PC-3 (cell line): ENCODE measurements around the gene EIF5. TPM values are rescaled to one million over a fixed set of nuclear protein-coding genes. Genes with fewer than 3 reads are reported as not detected.

Experiments used
- ATAC-seq: fragments of 200-7000 bp; cut with Tn5 transposase; 2 replicates; pipeline ENCODE4 v1.9.1; 2020; ENCODE audit warnings: mild to moderate bottlenecking, moderate library complexity
- BruUV-seq: library from RNA; stranded (reverse); fragments of 400-500 nt; replicated peaks from 2 replicates; lab custom pipeline; 2021; lab: Mats Ljungman, UMichigan
- CTCF ChIA-PET: fragments of 300-600 bp; sonication (Branson Sonifier 250); formaldehyde crosslinking; loops from one replicate; lab custom pipeline; 2022; ENCODE audit warnings: antibody characterized with exemption; lab: Charles Lee
- POLR2A ChIA-PET: fragments of 300-600 bp; sonication (Branson Sonifier 250); formaldehyde crosslinking; loops from one replicate; lab custom pipeline; 2022; ENCODE audit warnings: antibody characterized with exemption; ENCODE audit not compliant: unreplicated experiment; lab: Charles Lee
- DNase-seq: peaks from one replicate; pipeline ENCODE4 v3.0.0-alpha.2; 2015
- H2AFZ ChIP-seq: fragments of 300-600 bp; sonication (generic); 2 replicates; pipeline ENCODE4 v1.6.0; 2016; ENCODE audit warnings: antibody characterized with exemption, low read length
- H3F3A ChIP-seq: fragments of 300-600 bp; sonication (generic); one replicate; pipeline ENCODE4 v1.6.0; 2017; ENCODE audit warnings: antibody characterized with exemption, low read length, control low read depth, mild to moderate bottlenecking; ENCODE audit not compliant: unreplicated experiment
- H3K27ac ChIP-seq: fragments of 300-600 bp; sonication (generic); 2 replicates; pipeline ENCODE4 v1.5.1; 2016; ENCODE audit warnings: mild to moderate bottlenecking, low read length
- H3K27me3 ChIP-seq: fragments of 300-600 bp; sonication (generic); 2 replicates; pipeline ENCODE4 v1.6.1; 2016; ENCODE audit warnings: low read length, mixed read lengths
- H3K36me3 ChIP-seq: fragments of 300-600 bp; sonication (generic); 2 replicates; pipeline ENCODE4 v1.6.1; 2016; ENCODE audit warnings: low read depth, mixed run types, low read length, mixed read lengths
- H3K4me1 ChIP-seq: fragments of 300-600 bp; sonication (generic); 2 replicates; pipeline ENCODE4 v1.5.1; 2016; ENCODE audit warnings: low read length; ENCODE audit not compliant: insufficient read depth
- H3K4me2 ChIP-seq: fragments of 300-600 bp; sonication (generic); 2 replicates; pipeline ENCODE4 v1.6.0; 2016; ENCODE audit warnings: low read length
- H3K4me3 ChIP-seq: fragments of 300-600 bp; sonication (generic); 2 replicates; pipeline ENCODE4 v1.5.1; 2016; ENCODE audit warnings: mild to moderate bottlenecking, low read length, mixed read lengths
- H3K79me2 ChIP-seq: fragments of 300-600 bp; sonication (generic); 2 replicates; pipeline ENCODE4 v1.6.1; 2017; ENCODE audit warnings: low read length, mixed read lengths
- H3K9ac ChIP-seq: fragments of 300-600 bp; sonication (generic); 2 replicates; pipeline ENCODE4 v1.6.0; 2016; ENCODE audit warnings: mild to moderate bottlenecking, low read length
- H3K9me2 ChIP-seq: fragments of 300-600 bp; sonication (generic); replicated peaks from 2 replicates; pipeline ENCODE4 v1.6.1; 2016; ENCODE audit warnings: mixed run types, low read length, mixed read lengths
- H3K9me3 ChIP-seq: fragments of 300-600 bp; sonication (generic); 2 replicates; pipeline ENCODE4 v1.6.1; 2016; ENCODE audit warnings: low read length, mixed read lengths
- H4K20me1 ChIP-seq: fragments of 300-600 bp; sonication (generic); 2 replicates; pipeline ENCODE4 v1.6.1; 2016; ENCODE audit warnings: low read length, mixed read lengths
- CTCF ChIP-seq: fragments of 300-600 bp; sonication (generic); conservative IDR thresholded peaks from 2 replicates; pipeline ENCODE4 v1.5.1; 2017; ENCODE audit warnings: antibody characterized with exemption, low read depth, mild to moderate bottlenecking, low read length
- EZH2 ChIP-seq: fragments of 300-600 bp; sonication (generic); IDR thresholded peaks from one replicate; pipeline ENCODE4 v1.6.1; 2017; ENCODE audit warnings: antibody characterized with exemption, mild to moderate bottlenecking, low read length; ENCODE audit not compliant: unreplicated experiment
- EZH2phosphoT487 ChIP-seq: fragments of 300-600 bp; sonication (generic); IDR thresholded peaks from 2 replicates; pipeline ENCODE4 v1.6.1; 2018; ENCODE audit warnings: mild to moderate bottlenecking, antibody characterized with exemption, low read length, borderline replicate concordance
- intact Hi-C: fragments of 100-400 bp; cut with micrococcal nuclease; formaldehyde crosslinking; loops from 2 replicates; pipeline ENCODE4 v1.9.0; 2023
- total RNA-seq: library from RNA; depleted of rRNA; stranded (reverse); fragments of >200 nt; gene quantifications from 2 replicates; pipeline ENCODE4 v1.2.3, GENCODE V29; 2014

EIF5 gene
- total RNA-seq, 1 experiment from 2014 or later = 216 TPM

DNA sequence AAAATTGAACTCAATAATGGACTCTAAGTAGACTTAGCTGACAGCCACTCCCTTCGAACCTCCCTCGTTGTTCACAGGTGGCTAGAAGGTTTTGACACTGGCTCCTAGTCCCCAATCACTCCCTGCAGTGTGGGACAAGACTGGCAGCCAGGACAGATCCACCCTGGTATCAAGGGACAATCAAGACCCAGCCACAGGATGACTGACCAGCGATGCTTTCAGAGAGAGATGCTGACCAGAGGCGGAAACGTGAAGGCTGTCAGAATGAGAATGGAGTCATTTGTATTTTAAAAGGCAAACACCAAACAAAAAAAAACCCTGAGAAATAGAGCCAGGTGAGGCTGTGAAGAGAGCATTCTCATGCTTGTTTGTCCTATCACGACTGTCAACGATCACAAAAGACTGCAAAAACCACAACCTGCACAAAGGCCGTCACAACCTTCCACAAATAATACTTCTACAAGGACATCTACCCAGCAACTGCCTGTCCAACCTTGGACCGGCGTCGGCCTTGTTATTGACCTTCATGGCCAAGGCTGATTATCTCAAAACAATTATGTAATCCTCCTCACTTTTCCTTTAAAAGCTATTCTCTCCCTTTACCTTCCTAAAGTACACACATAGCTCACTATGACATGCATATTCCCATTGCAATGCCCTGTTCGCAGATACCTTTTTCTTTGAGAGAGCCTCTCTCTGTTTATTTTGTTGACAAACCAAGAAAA is 13.2 kb downstream of the EIF5 start:
- H3K27me3 ChIP-seq = no peaks in the 10 kb centered on the region
- no peak for TF ChIP-seq CTCF
- TF ChIP-seq EZH2 = no peak
- no peak for TF ChIP-seq EZH2phosphoT487
- ATAC-seq = no peak
- H3K9ac ChIP-seq = no peak overlapping the region
- H3K79me2 ChIP-seq = no peaks in the 10 kb centered on the region
- peaks cover 23% of the 10 kb centered on the region for H3K36me3 ChIP-seq
- ChIA-PET CTCF (no interaction called here), POLR2A (no interaction called here)
- intact Hi-C loops = loop anchor here (2.0 kb wide), 1 partner anchor 44 kb away; no protein-coding TSS in a partner anchor
- H4K20me1 ChIP-seq = peaks cover 17% of the 10 kb centered on the region
- H3K9me3 ChIP-seq = no peaks in the 10 kb centered on the region
- no TSS peak for BruUV-seq
- no peak overlapping the region for H3K4me2 ChIP-seq
- H3K4me3 ChIP-seq = no peak overlapping the region
- H3K9me2 ChIP-seq = no peaks in the 10 kb centered on the region
- no peak for DNase-seq
- H3F3A ChIP-seq = peaks cover 16% of the 10 kb centered on the region
- no peak overlapping the region for H3K27ac ChIP-seq
- no peak overlapping the region for H2AFZ ChIP-seq
- H3K4me1 ChIP-seq = no peaks in the 10 kb centered on the region

DNA sequence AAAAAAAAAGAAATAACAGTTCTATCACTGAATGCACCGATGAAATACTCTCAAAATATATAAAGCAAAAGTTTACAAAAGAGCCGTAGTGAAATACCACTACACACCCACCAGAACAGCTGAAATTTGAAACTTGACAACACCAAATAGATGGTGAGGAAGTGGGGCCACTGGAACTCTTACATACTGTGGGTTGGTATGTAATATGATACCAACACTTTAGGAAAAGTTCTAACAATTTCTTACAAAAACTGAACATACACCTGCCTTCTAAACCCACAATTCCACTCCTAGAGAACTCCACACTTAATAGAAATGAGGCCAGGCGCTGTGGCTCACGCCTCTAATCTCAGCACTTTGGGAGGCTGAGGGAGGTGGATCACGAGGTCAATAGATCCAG is 14.1 kb downstream of the EIF5 start:
- H4K20me1 ChIP-seq = peaks cover 10% of the 10 kb centered on the region
- H3K27ac ChIP-seq = no peak overlapping the region
- TF ChIP-seq EZH2phosphoT487 (no peak), CTCF (no peak), EZH2 (no peak)
- H3K4me3 ChIP-seq = no peak overlapping the region
- ChIA-PET POLR2A (interaction anchor here (0.6 kb wide), 1 partner anchor 281 kb away, joined by 4 read pairs; no protein-coding TSS in a partner anchor), CTCF (no interaction called here)
- H3K27me3 ChIP-seq = no peaks in the 10 kb centered on the region
- intact Hi-C loops = no loop called here
- H3K4me2 ChIP-seq = no peak overlapping the region
- no peak overlapping the region for H2AFZ ChIP-seq
- no peaks in the 10 kb centered on the region for H3K9me3 ChIP-seq
- H3K4me1 ChIP-seq = no peaks in the 10 kb centered on the region
- no TSS peak for BruUV-seq
- DNase-seq = no peak
- no peaks in the 10 kb centered on the region for H3K79me2 ChIP-seq
- no peaks in the 10 kb centered on the region for H3K9me2 ChIP-seq
- ATAC-seq = peak; percentile 21; the same call in 1 of the 2 replicates
- peaks cover 14% of the 10 kb centered on the region for H3K36me3 ChIP-seq
- H3F3A ChIP-seq = peaks cover 16% of the 10 kb centered on the region
- H3K9ac ChIP-seq = no peak overlapping the region

- Histone ChIP-seq H3K9me2 (no peaks in the 10 kb centered on the region), H4K20me1 (no peaks in the 10 kb centered on the region), H3K4me2 (no peak overlapping the region), H3K27ac (no peak overlapping the region), H3K79me2 (no peaks in the 10 kb centered on the region), H3K36me3 (no peaks in the 10 kb centered on the region), H3K4me1 (peaks cover 9% of the 10 kb centered on the region), H3K4me3 (no peak overlapping the region), H3K9ac (no peak overlapping the region), H2AFZ (no peak overlapping the region), H3K9me3 (no peaks in the 10 kb centered on the region), H3K27me3 (no peaks in the 10 kb centered on the region), H3F3A (peaks cover 8% of the 10 kb centered on the region)
- POLR2A ChIA-PET = no interaction called here
- intact Hi-C loops = no loop called here
- CTCF ChIA-PET = no interaction called here
- TF ChIP-seq CTCF (no peak), EZH2 (no peak), EZH2phosphoT487 (no peak)
- BruUV-seq = no TSS peak
- DNase-seq (no peak), ATAC-seq (no peak)
Observed at GRCh38 chr14:103349982-103350381, 15.9 kb downstream of the EIF5 start.
